NCI-H187 (cell line): ENCODE data around the gene HDAC9.

Experiments used
- DNase-seq, 2 experiments: peaks; one replicate each; lab custom pipeline; 2025; lab: John Stamatoyannopoulos, UW

Gene HDAC9

DNA sequence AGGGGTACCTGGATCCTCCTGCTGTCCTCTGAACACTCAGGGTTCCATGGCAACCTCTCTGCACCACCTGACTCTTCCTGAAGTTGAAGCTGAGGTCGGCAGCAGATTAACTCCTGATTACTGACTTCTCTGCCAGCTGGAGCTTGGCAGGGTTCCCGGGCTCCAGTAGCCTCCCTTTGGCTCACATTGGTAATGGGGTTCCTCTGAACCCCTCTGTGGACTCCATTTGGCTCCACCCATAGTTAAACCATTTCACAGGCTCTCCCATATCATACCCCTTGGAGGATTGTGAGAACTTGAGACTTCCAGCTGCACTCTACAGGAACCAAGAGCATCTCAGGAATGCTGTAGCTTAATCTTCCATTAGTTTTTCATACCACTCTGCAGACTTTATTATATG, 292.5 kb downstream of the HDAC9 start:
- no peak for DNase-seq

DNA sequence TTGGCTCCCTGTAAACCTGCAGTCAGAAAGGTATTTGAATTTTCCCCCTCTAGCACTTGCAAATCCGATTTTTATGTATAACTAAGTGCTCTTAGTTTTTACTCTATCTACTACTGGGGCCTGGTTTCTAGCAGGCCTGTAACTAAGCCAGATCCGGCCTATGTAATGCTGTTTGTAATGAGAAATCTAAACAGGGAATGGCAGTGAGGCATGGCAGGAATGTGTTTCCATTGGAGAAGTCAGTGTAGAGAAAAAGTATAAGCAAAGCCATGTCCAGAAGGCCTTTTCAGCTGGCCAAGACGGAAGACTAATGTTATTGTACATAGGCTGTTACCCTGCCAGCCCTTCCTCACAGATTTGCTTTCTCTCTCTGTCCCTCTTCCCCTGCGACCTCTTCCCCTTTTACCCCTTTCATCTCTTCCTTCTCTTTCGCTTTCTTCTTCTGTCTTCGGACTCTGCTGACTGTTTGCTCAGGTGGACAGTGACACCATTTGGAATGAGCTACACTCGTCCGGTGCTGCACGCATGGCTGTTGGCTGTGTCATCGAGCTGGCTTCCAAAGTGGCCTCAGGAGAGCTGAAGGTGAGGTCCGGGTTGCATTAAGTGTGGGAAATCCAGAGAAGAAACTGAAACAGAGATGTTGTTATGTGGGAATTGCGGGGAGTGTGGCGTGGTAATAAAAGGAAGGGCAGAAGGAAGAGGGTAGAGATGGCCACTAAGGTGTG, 297.5 kb downstream of the HDAC9 start:
- no peak for DNase-seq

DNA sequence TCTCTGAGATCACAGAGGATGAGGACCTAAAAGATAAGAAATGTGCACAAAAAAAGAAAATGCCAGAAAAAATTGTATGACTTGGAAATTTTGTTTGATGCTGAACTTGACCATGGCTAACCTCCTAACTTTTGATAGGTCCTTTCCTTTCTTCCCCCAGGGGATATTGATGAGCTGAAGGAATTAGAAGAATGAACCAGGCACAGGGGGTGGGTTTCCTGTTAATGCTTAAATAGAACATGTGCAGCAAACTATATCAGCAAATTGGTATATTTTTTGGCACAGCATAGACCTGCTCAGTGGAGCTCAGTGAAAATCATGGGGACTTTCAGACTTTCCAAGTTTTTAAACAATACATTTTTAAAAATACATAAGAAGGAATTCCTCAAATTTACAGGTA, 300.7 kb downstream of the HDAC9 start:
- DNase-seq: no peak

DNA sequence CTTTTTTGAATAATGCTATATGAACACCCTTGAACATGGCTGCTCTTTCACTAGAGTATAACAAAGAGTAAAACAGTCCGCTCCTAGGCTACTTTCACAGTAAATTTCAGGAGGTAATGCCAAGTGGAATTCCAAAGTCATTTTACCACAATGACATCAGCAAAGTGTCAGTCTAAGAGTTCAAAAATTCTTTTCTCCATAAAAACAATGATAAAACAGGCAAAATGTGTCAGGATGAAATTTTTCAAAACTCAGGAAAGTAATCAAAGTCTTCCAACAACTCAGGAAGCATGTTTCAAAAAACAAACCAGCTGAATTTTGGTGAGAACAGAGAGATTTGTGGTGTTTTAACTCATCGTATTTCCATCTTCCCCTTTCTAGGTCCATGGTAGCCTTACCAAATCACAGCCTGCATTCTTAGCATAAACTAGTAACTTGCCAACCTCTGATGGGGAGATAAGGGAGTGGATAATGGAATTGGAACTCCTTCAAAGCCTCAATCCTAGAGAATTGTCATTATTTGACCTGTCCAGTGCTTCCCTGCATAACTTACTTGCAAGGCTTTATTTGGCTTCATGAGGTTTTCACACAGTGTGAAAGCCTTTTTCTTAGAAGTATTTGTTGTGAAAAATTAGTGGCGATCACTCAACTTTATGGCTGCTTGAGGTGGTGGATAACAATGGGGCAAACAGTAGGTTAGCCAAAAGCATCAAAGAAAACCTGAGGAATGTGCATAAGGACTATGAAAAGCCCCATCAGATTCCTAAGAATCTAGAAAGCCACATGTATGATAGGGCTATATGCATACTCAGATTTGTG, 302.7 kb downstream of the HDAC9 start:
- no peak for DNase-seq

DNA sequence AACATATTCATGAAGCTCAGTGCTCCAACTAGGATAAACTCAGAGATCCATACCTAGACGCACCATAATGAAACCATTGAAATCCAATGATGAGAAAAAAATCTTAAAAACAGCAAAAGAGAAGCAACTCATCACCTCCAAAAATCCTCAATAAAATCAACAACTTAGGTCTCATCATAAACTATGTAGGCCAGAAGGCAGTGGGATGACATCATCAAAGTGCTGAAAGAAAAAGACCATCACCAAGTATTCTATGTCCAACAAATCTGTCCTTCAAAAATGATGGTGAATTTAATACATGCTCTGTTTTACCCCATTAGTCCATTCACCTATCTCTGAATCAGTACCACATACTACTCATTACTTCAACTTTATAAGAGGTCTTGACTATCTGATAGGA, 304.4 kb downstream of the HDAC9 start:
- DNase-seq: no peak

DNA sequence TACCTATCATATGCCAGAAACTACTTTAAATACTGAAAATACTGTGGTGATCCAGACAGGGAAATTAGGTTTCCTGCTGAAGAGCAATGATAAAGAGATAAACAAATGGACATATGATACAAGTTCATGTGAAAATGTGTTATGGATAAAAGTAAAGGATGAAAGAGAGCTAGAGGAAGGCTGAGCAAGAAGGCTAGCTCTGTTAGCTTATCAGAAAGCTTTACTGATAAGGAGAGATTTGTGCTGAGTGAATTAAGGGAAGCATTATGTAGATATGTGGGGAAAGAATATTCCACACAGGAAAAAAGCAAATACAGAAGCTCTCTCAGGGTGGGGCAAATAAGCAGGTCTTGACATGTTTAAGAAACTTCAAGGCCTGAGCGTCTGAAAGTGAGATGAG, 308.4 kb downstream of the HDAC9 start:
- DNase-seq: no peak

DNA sequence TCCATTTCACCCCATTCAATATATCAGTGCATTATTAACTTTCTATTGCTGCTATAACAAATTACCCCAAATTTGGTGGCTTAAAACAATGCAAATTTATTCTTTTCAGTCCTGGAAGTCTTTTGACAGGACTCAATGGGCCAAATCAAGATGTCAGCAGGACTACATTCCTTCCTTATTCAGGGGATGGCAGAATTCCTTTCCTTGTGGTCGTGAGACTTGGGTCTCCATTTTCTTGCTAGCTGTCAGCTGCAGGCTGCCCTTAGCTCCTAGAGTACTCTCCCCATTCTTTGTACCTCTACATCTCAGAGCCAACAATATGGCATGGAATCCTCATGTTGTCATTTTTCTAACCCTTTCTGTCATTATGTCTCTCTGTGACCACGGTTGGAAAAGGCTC, 310.6 kb downstream of the HDAC9 start:
- no peak for DNase-seq

DNA sequence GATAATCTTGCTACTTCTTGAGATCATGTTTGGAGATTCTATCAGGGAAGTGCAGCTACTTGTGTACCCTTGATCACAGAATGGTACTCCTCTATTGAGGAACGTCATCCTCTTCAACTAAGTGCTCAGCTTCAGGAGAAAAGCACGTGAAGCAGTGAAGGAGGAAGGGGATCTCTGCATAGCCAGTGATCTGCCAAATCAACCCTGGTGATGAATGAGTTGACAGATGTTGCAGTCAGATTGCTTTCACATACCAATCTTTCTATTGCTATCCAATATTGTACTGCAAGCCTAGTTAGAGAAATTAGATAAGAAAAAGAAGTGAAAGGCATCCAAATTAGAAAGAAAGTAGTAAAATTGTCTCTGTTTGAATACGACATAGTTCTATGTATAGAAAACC, 312.5 kb downstream of the HDAC9 start:
- no peak for DNase-seq

DNA sequence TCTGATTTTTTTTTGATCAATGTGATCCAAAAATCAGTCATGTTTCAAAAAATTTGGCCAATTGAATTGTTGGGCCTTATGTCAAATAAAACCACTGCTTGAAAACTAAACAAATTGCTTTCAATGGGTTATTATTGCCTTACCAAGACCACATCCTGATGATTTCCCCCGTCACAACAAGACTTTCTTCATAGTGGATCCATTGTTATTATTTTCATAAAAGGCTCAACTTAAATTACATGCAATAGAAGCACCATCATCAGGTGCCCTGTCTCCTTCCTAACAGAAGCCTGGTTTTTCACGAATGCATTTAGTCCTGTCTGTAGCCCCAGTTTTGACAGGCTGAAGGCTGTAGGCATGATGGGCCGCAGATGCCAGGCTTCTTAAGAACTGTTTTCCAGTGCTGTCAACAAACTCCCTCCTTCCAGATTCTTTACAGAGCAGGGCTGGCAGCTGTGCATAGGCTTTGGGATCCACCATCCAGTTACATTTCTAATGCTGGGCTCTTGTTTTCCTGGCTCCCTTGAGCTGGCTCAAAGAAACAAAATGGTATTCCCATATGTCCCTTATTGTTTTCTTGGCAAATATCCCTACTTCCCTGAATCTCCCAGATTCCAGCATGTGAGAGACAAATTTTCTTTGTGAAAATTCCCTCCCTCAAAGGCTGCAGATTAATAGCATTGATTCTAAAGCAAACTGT, 319.9 kb downstream of the HDAC9 start:
- no peak for DNase-seq

DNA sequence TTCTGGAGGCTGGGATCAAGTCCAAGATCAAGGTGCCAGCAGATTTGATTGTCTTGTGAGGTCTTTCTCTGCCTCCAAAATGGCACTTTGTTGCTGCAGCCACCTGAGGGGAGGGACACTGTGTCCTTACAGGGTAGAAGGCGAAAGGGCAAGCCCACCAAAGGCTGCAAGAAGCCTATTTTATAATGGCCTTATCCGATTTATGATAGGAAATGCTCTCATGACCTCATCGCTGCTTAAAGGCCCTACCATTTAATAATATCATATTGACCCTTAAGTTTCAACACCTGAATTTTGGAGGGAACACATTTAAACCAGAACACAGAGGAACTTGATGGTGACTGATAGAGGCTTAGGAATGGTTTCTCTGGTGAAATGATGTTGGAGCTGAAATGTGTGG, 325.4 kb downstream of the HDAC9 start:
- no peak for DNase-seq

DNA sequence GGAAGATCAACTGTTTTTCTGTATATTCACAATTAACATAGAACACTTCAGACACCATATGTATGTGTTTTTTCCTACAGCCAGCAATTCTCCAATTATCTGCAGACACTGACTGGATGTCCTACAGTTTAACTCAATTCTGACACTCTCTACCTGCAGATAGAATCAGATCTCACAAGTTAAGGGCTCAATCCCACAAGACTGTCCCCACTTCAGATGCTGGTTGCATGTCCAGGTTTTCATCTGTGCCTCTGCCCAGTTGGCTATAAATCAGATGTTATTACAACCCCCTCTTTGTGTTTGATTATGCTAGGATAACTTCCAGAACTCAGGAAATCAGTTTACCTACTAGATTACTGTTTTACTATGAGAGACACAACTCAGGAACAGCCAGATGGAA, 326.0 kb downstream of the HDAC9 start:
- DNase-seq: no peak

DNA sequence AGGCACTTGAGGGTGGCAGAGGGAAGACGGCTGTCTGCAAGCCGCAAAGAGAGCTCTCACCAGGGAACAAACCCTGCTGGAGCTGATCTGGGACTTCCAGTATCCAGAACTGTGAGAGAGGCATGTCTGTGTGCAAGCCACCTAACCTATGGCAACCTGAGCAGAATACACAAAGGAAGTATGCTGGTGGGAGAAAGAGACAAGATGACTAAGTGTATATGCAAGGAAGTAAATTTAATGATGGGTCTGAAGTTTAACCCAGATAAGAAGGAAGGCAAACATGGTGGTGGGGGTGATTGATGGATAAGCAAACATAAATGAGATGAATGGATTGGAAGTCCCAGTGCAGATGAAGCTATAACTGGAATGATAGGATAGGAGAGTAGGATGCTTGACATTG, 328.6 kb downstream of the HDAC9 start:
- no peak for DNase-seq

DNA sequence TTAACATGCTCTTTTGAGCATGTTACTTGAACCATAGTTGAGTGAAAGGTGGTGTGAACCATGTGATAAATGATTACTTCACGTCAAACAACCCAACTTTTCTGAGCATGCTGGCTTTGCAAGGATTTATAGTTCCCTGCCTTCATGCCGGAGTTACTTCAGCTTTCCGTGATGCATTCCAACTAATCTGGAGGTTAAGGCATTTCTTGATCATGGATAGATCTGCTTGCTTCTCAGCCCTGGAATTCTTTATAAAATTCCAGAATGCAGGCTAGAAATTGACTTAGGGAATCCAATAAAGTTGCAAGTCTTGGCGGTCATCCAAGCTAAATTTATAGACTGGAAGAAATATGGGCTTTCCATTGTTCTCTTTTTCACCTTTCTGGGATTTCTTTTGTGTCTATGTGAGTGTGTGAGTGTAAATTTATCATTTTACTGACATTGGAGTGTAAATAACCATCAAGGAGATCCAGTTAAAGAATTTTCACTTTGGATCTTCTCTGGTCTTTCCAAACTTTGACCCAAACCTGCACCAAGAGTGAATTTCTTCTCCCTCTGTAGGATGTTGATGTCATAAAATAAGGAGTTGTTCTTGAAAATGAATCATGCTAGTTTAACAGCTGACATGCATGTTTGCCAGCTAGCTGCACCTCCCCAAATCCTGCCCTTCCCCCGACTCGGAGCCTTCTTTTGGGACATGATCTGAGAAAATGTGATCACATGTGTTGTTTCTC, 332.9 kb downstream of the HDAC9 start:
- no peak for DNase-seq

DNA sequence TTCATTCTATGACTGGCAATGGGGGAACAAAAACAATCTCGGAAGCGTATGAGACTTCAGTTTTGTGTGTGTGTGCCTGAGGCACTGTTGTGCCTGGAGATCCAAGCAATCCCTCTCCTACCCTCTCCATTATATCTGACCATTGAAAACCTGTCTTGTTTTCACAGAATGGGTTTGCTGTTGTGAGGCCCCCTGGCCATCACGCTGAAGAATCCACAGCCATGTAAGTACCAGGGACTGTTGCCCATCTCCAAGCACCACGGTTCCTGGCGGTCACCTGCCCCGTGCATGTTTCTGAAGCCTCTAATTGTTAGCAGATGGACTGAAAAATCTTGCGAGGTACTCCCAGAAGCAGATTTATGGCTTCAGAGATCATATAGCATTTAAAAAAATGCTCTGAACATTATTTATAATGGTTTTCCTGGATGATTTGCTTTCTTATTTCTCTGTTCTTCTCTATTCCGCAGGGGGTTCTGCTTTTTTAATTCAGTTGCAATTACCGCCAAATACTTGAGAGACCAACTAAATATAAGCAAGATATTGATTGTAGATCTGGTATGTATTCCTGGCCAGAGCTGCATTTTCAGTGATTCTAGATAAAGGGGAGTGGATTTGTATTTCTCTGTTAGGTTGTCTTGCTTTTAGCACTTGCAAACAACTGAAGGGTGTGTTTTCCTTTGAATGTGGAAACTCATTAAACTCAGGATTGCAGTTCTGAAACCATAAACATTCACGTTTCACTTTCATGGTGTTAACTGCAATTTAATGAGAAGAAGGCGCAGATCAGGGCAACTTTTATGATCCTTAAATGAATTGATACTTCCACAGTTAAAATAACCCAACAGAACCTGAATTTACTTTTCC, 333.7 kb downstream of the HDAC9 start:
- DNase-seq: no peak

DNA sequence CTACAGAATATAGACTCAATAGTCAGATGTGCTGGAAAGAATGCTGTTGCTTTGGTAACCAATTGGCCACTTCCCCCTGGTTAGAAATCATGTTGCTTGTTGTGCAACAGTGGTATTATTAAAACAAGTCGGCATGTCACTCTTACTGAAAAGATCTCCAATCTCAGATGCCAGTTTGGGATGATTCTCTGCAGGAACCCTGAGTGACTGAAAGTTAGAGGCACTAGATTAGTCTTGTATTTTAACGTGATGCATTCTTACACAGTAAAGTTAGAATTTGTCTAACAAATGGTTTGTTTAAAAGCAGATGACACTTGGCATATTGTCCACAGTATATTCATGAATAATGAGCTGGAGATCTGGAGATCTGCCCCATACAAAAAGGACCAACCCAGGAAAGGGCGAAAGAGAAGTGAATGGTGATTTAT, 334.3 kb downstream of the HDAC9 start:
- no peak for DNase-seq

DNA sequence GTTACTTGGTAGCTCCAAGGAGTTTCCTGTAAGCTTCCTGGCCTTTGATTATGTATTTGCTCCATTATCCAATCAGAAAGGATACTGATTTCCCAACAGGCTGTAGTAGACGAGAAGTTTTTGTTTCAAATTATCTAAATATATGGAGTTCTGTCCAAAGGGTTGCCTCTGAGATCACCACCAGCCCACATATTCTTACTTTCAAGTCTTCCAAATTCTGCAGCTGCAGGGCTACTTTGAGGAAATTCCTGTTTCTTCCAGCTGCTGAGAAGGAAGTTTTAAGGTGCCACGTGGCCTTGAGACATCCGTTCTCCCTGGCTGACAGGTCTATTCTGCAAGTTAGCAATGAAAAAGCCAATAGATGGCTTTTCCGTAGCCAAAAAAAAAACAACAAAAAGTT, 335.9 kb downstream of the HDAC9 start:
- DNase-seq: no peak

DNA sequence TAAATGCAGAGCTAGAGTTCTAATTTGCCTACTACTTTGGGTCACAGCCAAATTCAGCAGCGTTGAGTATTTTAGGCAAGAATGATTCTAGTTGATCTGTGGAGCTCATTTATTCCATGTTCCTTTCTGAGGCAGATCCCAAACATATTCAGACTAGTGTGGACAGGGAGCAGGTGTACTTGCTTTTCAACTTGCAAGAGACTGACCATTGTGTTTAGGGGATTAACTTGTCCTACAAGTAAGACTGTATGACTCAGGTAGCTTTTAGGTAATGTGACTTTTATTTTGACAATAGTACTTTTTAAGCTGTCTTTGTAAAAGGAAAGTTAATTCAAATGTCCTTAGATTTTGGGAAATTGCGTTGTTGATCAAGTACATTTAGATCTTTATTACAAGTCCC, 336.4 kb downstream of the HDAC9 start:
- no peak for DNase-seq

DNA sequence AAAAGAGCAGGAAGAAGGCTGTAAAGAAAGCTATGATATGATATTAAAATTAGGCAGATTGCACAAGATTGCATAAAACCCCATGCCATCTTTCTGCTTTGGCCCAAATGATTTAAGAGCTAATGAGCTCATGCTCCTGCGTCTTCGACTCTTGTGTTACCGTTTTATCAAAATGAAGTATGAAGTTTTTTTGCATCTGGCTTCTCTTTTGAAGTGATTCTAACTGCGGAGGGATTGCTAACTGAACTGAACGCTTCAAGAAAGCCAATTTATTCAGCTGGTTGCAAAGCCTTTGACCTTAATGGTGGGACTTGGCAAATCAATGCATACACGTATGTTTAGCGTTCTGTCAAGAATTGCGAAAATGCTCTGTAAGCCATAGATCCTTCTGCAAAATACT, 339.0 kb downstream of the HDAC9 start:
- DNase-seq: no peak

DNA sequence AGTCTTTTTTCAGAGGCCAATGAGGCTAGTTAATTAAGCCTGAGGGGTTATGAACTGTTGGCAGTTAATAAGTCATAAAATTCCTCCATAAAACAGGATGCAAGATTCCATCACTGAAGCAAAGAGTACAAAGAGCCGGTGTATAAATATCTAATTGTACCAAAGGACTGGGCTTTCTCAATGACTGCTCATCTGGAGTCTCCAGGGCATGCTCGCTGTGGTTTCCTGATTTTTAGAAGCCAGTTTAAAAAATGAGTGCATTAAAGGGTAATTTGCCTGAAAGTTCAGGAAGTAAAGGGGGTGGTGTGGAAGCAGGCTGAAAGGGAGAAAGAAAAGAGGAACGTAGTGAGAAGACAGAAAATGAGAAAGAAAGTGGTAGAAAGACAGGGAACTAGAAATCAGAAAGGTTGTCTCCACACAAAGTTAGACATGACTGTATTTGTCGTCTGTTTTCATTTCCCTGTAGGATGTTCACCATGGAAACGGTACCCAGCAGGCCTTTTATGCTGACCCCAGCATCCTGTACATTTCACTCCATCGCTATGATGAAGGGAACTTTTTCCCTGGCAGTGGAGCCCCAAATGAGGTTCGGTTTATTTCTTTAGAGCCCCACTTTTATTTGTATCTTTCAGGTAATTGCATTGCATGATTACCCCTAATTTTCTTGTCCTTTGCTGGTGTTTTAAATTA, 339.6 kb downstream of the HDAC9 start:
- DNase-seq: no peak

DNA sequence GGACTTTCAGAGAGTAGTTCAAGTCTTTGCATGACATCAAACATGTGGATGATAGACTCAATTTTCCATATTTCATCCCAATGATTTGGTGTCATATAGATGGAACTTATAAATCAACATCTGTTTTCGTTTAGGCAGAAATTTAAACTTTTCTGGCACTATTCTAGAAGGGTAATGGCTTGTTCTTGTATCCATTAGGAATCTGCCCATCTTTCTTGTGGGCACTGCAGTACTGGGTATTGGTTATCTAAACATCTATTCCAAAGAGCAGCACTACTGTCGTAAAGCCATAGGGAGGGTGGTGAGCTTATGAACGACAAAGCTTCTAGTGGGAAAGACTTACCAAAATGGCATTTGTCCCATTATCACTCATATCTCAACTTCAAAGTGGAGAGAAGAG, 348.4 kb downstream of the HDAC9 start:
- no peak for DNase-seq

DNA sequence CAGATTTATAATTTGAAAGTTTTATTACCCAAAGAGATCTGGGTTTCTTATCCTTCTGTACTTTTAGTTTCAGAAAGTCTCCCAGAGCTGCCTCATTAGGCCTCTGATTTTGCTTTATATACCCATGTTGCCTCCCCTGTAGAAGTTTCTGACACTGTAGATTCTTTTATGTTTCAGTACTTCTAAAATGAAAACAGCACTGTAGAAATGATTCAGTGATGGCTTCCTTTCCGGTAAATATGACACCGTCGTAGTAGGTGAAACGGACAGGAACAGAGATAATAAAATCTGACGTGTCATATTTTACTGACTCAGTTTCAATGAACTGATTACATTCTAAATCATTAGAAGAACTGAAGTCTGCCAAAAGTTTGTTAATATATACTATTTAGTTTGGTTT, 349.2 kb downstream of the HDAC9 start:
- DNase-seq: no peak
